Psoas muscle (tissue), 8 donors: ENCODE data around the gene SLC16A7. TPM values are rescaled to one million over a fixed set of nuclear protein-coding genes. Genes with fewer than 3 reads are reported as not detected.
"Not testable (repeated sequence)": the region's sequence is repeated elsewhere in the genome, so short reads cannot be mapped to it uniquely, and the experiment has no call there.

Experiments used
- ATAC-seq, 4 donors: fragments of 200-7000 bp; cut with Tn5 transposase; one replicate each; pipeline ENCODE4 v1.9.1; 2020; ENCODE audit warnings: moderate library complexity in 3 of 4, mild to moderate bottlenecking in 2 of 4
- DNase-seq, 2 donors: peaks; one replicate each; pipeline ENCODE4 v3.0.0-alpha.2; 2020
- H3K27ac ChIP-seq: fragments of 200-600 bp; one replicate; pipeline ENCODE4 v1.8.0; 2022
- H3K27me3 ChIP-seq, 3 donors: fragments of 200-600 bp in 1 of 3; one replicate each; pipeline versions ENCODE4 v1.6.1 to v1.8.0; 2013 to 2022; ENCODE audit warnings: low read length in 2 of 3, mild to moderate bottlenecking in 2 of 3, moderate library complexity in 1 of 3; ENCODE audit not compliant: insufficient read depth in 3 of 3
- H3K36me3 ChIP-seq, 2 donors: fragments of 200-600 bp in 1 of 2; one replicate each; pipeline versions ENCODE4 v1.6.1 to v1.8.0; 2013 to 2022; ENCODE audit warnings: low read depth in 1 of 2, mild to moderate bottlenecking in 1 of 2, moderate library complexity in 1 of 2; ENCODE audit not compliant: insufficient read depth in 1 of 2
- H3K4me1 ChIP-seq: fragments of 200-600 bp; one replicate; pipeline ENCODE4 v1.8.0; 2022
- H3K4me3 ChIP-seq: fragments of 200-600 bp; one replicate; pipeline ENCODE4 v1.8.0; 2022; ENCODE audit warnings: mild to moderate bottlenecking
- H3K9me3 ChIP-seq: fragments of 200-600 bp; one replicate; pipeline ENCODE4 v1.8.0; 2022
- WGBS, 3 donors: extraction: QIAGEN DNeasy Blood & Tissue Kit; methylation state at CpG; one replicate each; pipeline versions ENCODE4 v1.1.6 to v1.1.7; 2013; 5-methylcytosine and 5-hydroxymethylcytosine counted together
- intact Hi-C, 2 donors: fragments of 100-400 bp; cut with DNase I; formaldehyde crosslinking; loops; one replicate each; pipeline versions ENCODE4 v1.11.0 to v1.14.2; 2022
- polyA plus RNA-seq, 3 donors: library from polyadenylated mRNA; stranded (reverse); fragments of 200-250 nt; gene quantifications; one replicate each; pipeline ENCODE4 v1.2.3, GENCODE V29; 2013
- total RNA-seq, 4 donors: library from RNA; stranded (reverse); fragmentation: NEBNext Ultra II Directional in 2 of 4; extraction: Animal tissue kit (Norgen Biotek cat#: 25700) in 2 of 4; gene quantifications; one replicate each; pipeline versions ENCODE4 v1.2.1 to v1.2.4, GENCODE V29; 2021 to 2023
- TF ChIP-seq, protein P1 (sequence below): fragments of 200-600 bp; IDR thresholded peaks from one replicate; pipeline ENCODE4 v1.8.0; 2022; ENCODE audit warnings: antibody characterized with exemption
- donor health status: healthy with polysubstance abuse.
- donor health status: DM: no; HTN: no; CAD: no; lungs with moderate emphysema.
- donor health status: Bipolar disorder and iron deficiency.
- donor health status: healthy.
- donor health status: DM: yes; HTN: yes; CAD: no.
- donor health status: DM: no; HTN: no; CAD: no.
- donor health status: DM: no; HTN: no; CAD: no.
- donor health status: DM: yes; HTN: yes; CAD: no.

Gene SLC16A7
- total and polyA plus RNA-seq, 7 donors, result 0.49 to 27.4 (median 5.0) TPM

DNA sequence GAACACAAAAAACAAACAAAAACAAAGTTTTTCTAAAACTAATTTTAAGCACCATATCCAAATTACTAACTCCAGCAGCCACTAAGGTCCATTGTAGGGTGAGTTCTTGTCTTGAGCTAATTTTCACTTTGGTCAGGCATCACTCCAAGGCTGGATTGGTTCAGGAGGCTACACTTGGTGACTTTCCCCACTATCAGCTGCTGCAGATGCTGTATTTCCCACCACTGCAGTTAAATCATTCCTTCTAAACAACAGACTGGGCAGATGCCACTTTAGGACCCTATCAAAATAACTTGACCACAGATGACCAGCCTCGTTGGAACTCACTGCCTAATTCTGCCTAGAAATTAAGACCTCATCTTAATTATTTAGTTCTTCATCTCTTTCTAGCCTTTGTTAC is 140.5 kb downstream of the SLC16A7 start:
- Histone ChIP-seq H3K27me3 (no peaks in the 10 kb centered on the region), H3K4me3 (no peak overlapping the region), H3K27ac (no peak overlapping the region), H3K4me1 (no peaks in the 10 kb centered on the region), H3K9me3 (no peaks in the 10 kb centered on the region), H3K36me3 (no peaks in the 10 kb centered on the region)
- intact Hi-C loops, result loop anchor here in 1 of 2 donors (5.0 kb wide), 1 partner anchor 384 kb away; no protein-coding TSS in a partner anchor
- DNase-seq (no peak), ATAC-seq (no peak)
- WGBS, 3 donors, result 44 to 73% (median 45%) methylated on average over 1 of the region's 1 CpG
- TF ChIP-seq, protein P1, sequence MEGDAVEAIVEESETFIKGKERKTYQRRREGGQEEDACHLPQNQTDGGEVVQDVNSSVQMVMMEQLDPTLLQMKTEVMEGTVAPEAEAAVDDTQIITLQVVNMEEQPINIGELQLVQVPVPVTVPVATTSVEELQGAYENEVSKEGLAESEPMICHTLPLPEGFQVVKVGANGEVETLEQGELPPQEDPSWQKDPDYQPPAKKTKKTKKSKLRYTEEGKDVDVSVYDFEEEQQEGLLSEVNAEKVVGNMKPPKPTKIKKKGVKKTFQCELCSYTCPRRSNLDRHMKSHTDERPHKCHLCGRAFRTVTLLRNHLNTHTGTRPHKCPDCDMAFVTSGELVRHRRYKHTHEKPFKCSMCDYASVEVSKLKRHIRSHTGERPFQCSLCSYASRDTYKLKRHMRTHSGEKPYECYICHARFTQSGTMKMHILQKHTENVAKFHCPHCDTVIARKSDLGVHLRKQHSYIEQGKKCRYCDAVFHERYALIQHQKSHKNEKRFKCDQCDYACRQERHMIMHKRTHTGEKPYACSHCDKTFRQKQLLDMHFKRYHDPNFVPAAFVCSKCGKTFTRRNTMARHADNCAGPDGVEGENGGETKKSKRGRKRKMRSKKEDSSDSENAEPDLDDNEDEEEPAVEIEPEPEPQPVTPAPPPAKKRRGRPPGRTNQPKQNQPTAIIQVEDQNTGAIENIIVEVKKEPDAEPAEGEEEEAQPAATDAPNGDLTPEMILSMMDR, result no peak

DNA sequence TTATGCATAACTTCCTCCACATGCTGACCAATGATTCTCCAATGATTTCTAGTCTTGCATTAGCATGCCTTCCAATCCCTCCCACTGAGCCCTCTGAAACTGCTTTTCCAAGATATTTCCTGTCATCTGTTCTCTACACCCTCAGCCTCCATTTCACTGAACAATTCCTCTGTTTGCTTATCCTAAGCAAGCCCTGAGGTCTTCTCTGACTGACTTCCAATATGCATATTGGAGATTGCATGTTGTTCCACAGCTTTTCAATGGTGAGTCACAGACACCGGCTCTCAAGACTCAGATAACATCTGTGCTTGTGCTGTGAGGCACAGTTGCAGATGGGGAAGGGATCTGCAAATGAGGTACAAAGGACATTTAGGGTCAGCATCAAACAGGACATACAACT is 141.0 kb downstream of the SLC16A7 start:
- Histone ChIP-seq H3K9me3 (no peaks in the 10 kb centered on the region), H3K36me3 (no peaks in the 10 kb centered on the region), H3K27ac (no peak overlapping the region), H3K4me1 (no peaks in the 10 kb centered on the region), H3K4me3 (no peak overlapping the region), H3K27me3 (no peaks in the 10 kb centered on the region)
- TF ChIP-seq, protein P1, result no peak
- ATAC-seq, result peak in 2 of 4 donors; percentile 30 to 48
- no peak for DNase-seq
- 12 to 34% (median 15%) methylated on average over 1 of the region's 1 CpG for WGBS, 3 donors
- intact Hi-C loops, result loop anchor here in 1 of 2 donors (5.0 kb wide), 1 partner anchor 384 kb away; no protein-coding TSS in a partner anchor

DNA sequence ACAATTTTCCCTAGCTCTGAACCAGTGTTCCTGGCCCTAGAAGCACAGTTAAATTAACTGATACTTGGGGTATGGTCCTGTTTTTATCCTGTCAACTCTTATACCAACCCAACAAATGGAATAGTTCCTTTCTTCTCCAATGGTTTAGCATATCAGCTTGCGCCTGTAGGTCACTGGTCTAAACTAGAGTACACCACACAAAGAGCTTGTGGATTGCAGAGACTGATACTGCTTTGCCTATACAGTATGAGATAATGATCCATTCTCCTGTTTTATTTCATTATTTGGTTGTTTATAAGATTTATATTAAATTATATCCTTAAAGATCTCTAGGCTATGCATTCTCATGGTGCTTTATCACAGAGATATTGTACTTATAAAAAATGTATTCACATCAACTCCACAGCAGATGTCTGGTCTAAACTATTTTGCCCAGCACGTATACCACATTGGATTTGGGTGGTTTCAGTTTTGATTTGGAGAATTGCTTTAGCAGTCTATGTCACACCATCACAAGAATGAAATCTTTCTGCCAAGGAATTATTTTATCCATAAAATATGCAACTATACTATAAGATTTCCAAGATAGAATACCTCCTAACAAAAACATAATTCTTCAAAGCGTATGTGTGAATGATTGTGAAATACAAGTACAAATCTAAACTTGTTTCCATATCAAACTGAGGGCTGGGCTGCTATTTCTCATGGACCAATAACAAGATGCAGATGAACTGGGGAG is 142.1 kb downstream of the SLC16A7 start:
- no peaks in the 10 kb centered on the region for H3K27me3 ChIP-seq
- TF ChIP-seq, protein P1, result no peak
- WGBS, 3 donors, result 67 to 77% (median 74%) methylated on average over 3 of the region's 3 CpGs
- H3K27ac ChIP-seq, result no peak overlapping the region
- intact Hi-C loops, result loop anchor here in 1 of 2 donors (5.0 kb wide), 1 partner anchor 386 kb away; no protein-coding TSS in a partner anchor
- peak overlapping the region; percentile 12 for H3K4me3 ChIP-seq
- no peaks in the 10 kb centered on the region for H3K36me3 ChIP-seq
- ATAC-seq, result no peak
- no peaks in the 10 kb centered on the region for H3K4me1 ChIP-seq
- H3K9me3 ChIP-seq, result no peaks in the 10 kb centered on the region
- no peak for DNase-seq

DNA sequence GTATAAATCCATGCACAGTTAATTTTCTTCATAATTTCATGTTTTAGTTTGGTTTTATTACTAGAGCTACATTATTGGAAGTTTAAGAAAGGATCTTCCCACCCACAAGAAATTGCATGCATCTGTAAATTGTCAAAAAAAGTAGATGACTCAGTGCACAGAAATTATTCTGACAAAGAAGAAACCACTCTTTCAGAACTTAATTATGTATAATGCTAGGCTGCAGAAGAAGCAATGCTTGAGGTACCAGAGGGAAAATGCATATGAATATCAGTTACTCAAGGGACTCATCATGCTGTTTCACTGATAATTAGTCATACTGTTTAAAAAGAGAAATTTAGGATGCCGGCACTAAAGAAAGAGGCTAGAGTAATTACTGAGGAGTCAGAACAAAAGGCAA is 147.0 kb downstream of the SLC16A7 start:
- Histone ChIP-seq H3K27me3 (no peaks in the 10 kb centered on the region), H3K36me3 (no peaks in the 10 kb centered on the region), H3K9me3 (no peaks in the 10 kb centered on the region), H3K27ac (no peak overlapping the region), H3K4me3 (no peak overlapping the region), H3K4me1 (no peaks in the 10 kb centered on the region)
- intact Hi-C loops, result no loop called here
- TF ChIP-seq, protein P1, result no peak
- ATAC-seq (no peak), DNase-seq (no peak)
- WGBS, 3 donors, result 64 to 71% (median 67%) methylated on average over 1 of the region's 1 CpG

DNA sequence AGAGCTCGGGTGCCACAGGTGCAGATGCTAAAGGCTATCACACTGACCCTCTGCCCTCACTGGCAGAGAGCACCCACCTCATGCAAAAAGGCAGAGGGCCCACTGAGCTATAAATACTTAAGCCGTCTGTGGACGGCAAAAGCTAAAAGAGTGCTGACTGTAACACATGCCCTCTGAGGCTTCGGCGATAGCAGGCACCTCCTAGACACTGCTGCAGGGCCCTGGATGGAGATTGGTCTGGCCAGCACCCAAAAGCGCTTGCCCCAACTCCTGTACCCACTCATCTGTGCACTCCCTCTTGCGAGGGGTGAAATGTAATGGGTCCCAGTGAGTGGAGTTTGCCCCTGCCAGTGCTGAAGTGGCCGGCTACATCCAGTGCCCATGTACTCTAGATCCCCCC is 148.7 kb downstream of the SLC16A7 start:
- DNase-seq (no peak), ATAC-seq (no peak)
- Histone ChIP-seq H3K4me1 (no peaks in the 10 kb centered on the region), H3K4me3 (no peak overlapping the region), H3K9me3 (no peaks in the 10 kb centered on the region), H3K27me3 (no peaks in the 10 kb centered on the region), H3K27ac (no peak overlapping the region), H3K36me3 (no peaks in the 10 kb centered on the region)
- 90 to 92% (median 90%) methylated on average over 8 of the region's 8 CpGs for WGBS, 3 donors
- intact Hi-C loops, result no loop called here
- TF ChIP-seq, protein P1, result no peak

DNA sequence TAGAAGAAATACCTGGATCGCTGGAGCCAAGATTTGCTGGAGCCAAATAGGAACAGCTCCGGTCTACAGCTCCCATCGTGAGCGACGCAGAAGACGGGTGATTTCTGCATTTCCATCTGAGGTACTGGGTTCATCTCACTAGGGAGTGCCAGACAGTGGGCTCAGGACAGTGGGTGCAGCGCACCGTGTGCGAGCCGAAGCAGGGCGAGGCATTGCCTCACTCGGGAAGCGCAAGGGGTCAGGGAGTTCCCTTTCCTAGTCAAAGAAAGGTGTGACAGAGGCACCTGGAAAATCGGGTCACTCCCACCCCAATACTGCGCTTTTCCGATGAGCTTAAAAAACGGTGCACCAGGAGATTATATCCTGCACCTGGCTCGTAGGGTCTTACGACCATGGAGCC is 155.3 kb downstream of the SLC16A7 start:
- ATAC-seq, intact Hi-C loops: not testable (repeated sequence)
- WGBS, 3 donors, result 95 to 97% (median 95%) methylated on average over 19 of the region's 19 CpGs

More for the DNA sequence above, 155.3 kb downstream of the SLC16A7 start:
- not testable (repeated sequence) for H3K4me1 ChIP-seq, H3K27ac ChIP-seq, H3K36me3 ChIP-seq, H3K27me3 ChIP-seq, H3K9me3 ChIP-seq, H3K4me3 ChIP-seq, DNase-seq
